GM18520 (cell line): ENCODE results near the gene NECTIN2.
"Not testable (repeated sequence)": the region's sequence is repeated elsewhere in the genome, so short reads cannot be mapped to it uniquely, and the experiment has no call there.

ENCODE experiments used
- ATAC-seq: cut with Tn5 transposase; IDR thresholded peaks from one replicate; pipeline ENCODE4 v1.9.1; 2021; ENCODE audit not compliant: unreplicated experiment

NECTIN2 gene

DNA sequence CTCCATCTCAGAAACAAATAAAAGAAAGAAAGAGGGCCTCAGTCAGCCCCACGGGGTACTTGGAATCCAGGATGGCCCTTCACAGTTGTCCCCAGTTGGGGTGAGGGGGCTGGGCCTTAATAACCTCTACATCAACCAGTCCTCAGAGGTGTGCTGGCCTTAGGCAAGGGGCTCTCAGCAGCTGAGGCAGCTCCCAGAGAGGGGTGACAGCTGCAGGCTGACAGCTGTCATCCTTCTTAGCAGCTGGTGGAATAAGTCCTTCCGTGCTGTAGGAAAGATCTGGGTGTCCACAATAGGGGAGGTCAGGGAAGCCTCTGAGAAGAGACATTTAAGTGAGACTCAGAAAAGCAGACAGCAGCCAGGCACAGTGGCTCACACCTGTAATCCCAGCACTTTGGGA lies 29.8 kb upstream of the NECTIN2 start:
- no peak for ATAC-seq

DNA sequence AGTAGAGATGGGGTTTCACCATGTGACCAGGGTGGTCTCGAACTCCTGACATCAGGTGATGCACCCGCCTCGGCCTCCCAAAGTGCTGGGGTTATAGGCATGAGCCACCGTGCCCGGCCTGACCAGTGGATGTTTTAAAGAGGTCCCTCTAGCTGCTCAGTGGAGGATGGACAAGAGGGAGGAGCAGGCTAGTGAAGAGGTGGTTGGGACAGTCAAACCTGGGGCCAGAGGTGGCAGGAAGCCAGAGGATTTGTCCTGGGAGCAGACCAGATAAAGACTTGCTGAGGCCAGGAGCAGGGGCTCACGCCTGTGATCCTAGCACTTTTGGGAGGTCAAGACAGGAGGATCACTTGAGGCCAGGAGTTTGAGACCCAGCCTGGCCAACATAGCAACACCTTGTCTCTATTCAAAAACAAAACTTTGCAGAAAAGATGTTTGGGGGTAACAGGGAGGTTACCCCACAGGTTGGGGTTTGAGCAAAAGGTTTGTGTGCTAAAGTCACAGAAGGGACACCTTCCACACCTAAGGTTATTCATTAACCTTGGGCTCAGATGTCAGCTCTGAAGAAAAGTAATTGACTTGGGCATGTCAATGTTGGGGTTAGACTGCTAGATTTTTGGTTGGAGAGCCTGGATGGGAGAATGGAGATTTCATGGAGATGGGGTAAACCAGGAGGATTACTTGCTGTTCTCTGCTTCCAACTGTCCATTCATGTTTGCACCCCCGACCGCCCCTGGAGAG lies 28.2 kb upstream of the NECTIN2 start:
- no peak for ATAC-seq

DNA sequence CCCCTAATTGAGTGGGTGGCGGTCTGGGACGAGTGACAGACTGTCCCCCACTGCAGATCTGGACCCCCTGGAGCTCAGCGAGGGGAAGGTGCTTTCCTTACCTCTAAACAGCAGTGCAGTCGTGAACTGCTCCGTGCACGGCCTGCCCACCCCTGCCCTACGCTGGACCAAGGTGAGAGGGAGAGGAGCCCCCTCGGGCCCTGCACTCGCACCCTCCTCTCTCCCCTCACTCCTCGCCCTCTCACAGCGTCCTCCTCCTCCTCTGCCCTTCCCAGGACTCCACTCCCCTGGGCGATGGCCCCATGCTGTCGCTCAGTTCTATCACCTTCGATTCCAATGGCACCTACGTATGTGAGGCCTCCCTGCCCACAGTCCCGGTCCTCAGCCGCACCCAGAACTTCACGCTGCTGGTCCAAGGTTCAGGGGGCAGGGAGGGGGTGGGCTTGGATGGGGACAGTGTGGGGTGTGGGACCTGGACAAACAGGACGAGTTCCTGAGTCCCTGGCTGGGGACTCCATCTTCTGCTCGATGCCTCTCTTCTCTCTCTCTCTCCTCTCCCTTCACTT lies 27.5 kb upstream of the NECTIN2 start:
- no peak for ATAC-seq

DNA sequence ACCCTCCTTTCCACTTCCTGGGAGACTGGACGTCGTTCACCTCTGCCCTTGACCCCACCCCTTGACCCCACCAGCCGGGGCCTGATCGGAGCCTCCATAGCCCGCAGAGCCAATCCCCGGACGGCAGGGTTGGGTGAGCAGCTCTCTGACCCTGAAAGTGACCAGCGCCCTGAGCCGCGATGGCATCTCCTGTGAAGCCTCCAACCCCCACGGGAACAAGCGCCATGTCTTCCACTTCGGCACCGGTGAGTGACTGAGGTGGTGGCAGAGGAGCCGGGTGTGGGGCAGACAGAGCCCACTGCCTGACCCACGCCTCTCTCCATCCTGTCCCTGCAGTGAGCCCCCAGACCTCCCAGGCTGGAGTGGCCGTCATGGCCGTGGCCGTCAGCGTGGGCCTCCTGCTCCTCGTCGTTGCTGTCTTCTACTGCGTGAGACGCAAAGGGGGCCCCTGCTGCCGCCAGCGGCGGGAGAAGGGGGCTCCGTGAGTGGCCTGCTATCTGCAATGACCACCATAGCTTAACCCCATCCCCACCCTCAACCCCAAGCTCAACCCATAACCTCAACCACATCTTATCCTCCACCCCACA lies 26.8 kb upstream of the NECTIN2 start:
- no peak for ATAC-seq

DNA sequence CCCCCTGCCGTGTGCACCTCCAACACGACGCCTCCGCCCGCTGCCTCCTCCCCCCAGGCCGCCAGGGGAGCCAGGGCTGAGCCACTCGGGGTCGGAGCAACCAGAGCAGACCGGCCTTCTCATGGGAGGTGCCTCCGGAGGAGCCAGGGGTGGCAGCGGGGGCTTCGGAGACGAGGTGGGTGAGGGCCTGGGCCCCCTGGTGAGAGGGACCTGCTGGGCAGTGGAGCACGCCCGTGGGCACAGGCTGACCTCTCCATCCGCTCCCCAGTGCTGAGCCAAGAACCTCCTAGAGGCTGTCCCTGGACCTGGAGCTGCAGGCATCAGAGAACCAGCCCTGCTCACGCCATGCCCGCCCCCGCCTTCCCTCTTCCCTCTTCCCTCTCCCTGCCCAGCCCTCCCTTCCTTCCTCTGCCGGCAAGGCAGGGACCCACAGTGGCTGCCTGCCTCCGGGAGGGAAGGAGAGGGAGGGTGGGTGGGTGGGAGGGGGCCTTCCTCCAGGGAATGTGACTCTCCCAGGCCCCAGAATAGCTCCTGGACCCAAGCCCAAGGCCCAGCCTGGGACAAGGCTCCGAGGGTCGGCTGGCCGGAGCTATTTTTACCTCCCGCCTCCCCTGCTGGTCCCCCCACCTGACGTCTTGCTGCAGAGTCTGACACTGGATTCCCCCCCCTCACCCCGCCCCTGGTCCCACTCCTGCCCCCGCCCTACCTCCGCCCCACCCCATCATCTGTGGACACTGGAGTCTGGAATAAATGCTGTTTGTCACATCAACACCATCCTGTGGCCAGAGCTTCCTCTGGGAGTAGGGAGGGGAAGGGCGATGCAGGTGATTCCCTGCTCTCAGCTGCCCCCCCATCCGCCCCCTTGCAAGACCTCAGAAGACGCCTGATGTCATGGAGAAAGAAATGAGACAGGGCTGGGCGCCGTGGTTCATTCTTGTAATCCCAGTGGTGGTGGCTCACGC lies 25.2 kb upstream of the NECTIN2 start:
- no peak for ATAC-seq

DNA sequence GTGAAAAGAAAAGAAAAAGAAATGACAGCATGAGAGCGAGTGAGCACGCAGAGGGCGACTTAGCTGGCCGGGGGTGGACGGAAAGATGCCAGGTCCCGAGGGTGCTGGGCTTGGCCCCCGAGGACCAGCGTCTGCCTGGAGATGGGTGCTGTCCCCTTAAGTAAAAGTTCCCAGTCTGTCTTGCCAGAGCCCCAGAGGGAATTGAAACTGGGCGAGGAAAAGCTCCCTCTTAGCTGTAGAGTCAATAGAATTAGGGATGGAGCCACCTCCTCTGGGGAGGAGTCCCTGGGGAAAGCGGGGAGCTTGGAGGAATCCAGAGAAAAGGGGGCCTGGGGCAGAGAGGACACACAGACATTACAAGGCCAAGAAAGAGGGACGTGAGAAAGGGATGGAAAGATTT lies 23.9 kb upstream of the NECTIN2 start:
- no peak for ATAC-seq

DNA sequence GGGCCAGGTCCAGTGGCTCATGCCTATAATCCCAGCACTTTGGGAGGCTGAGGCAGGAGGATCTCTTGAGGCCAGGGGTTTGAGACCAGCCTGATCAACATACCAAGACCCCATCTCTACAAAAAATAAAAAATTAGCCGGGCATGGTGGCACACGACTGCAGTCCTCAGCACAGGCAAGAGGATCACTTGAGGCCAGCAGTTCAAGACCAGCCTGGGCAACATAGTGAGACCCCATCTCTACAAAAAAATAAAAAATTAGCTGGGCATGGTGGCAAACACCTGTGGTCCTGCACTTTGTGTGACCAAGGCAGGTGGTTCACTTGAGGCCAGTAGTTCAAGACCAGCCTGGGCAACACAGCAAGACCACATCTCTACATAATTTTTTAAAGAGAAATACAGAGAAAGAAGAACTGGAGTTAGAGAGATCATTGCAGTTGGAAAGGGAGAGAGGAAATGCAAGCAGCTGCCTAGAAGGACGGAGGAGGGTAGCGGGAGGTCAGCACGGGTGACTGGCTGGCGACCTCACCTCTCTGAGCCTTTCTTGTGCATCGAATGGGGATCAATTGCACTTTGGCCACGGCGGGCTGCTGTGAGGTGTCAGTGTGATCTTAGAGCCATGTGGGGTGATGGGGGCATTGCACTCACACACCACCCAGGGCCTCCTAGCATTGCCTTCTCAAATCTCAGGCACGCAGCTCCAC lies 23.3 kb upstream of the NECTIN2 start:
- ATAC-seq, result no peak

DNA sequence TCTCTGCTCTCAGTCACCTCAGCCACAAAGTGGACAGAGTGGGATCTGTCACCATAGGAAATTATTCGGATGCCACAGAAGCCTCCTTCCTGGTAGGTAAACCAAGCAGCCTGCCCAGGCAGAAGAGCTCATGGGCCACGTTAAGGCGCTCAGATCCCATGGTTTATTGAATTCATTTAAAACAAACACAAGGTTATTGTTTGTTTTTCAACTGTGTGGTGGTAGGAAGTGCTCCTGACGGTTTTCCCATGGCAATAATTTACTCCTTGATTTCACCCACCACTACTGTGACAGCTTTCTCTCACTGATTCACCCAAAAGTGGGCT lies 22.8 kb upstream of the NECTIN2 start:
- no peak for ATAC-seq

DNA sequence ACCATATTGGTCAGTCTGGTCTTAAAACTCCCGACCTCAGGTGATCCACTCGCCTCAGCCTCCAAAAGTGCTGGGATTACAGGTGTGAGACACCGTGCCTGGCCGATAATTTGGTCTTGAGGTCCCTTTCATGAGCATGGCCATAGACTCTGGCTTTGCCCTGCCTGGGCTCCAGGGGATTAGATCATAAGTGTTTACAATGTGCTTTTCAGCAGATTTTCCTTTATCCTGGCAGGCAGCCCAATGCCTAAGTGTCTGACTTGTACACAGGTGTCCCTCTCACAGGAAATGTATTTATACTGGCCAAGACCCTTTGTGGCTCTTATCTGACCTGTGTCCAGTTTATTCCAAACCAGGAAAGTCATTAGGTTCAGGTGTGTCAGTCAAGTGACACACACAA lies 21.3 kb upstream of the NECTIN2 start:
- ATAC-seq, result no peak

DNA sequence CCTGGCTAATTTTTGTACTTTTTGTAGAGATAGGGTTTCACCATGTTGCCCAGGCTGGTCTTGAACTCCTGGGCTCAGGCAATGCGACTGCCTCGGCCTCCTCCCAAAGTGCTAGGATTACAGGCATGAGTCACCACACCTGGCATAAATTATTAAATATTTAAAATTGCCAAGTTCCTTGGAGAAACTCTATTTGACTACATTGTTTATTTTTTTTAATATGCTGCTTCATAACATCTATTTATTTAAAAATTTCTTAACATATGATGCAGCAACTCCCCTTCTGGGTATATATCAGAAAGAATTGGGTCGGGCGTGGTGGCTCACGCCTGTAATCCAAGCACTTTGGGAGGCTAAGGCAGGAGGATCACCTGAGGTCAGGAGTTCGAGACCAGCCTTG lies 13.2 kb upstream of the NECTIN2 start:
- not testable (repeated sequence) for ATAC-seq

DNA sequence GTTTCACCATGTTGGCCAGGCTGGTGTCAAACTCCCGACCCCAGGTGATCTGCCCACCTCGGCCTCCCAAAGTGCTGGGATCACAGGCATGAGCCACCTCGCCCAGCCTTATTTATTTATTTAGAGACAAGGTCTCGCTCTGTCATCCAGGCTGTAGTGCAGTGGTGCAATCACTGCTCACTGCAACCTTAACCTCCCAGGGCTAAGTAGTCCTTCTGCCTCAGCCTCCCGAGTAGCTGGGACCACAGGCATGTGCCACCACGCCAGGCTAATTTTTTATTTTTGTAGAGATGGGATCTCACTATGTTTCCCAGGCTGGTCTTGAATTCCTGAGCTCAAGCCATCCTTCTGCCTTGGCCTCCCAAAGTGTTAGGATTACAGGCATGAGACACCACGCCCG lies 11.7 kb upstream of the NECTIN2 start:
- ATAC-seq, result not testable (repeated sequence)

DNA sequence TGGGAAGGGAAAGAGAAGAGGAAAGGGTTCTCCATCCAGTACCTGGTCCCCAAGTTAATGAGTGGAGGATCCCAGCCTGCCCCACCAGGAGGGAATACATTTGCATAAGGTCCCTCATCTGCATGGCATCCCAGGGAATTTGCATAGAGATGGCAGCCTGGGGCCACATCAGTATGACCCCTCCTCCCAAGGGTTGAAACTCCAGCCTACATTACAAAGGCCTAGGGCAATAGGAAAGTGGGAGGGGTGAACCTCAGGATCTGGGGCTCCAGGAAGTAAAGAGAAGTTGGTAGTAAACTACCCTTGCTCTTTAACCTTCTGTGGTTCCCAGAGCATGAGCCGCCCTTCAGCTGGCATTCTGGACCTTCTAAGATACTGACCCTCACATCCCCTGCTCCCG lies 6.8 kb upstream of the NECTIN2 start:
- no peak for ATAC-seq

DNA sequence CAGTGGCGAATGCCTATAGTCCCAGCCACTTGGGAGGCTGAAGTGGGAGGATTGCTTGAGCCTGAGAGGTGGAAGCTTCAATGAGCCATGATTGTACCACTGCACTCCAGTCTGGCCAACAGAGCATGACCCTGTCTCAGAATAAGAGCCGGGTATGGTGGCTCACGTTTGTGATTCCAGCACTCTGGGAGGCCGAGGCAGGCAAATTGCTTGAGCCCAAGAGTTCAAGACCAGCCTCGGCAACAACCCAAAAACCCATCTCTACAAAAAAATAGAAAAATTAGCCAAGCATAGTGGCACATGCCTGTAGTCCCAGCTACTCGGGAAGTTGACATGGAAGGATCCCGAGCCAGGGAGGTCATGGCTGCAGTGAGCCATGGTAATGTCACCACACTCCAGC lies 5.3 kb upstream of the NECTIN2 start:
- no peak for ATAC-seq

DNA sequence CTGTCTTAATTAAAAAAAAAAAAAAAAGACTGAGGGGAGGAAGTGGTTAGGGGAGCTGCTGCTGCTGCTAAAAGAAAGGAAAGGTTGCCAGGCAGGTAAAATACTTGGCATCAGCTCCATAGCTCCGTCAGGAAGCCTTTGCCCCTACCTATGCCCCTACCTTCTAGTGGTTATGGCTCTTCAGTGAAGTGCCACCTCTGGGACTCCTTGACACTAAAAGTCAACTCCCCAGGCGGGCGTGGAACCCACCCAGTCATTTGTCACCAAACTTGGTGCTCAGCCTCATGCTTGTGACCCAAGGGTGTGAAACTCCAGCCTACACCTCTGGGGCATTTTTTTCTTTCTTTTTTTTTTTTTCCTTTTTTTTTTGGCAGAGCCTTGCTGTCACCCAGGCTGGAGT lies 4.9 kb upstream of the NECTIN2 start:
- no peak for ATAC-seq

DNA sequence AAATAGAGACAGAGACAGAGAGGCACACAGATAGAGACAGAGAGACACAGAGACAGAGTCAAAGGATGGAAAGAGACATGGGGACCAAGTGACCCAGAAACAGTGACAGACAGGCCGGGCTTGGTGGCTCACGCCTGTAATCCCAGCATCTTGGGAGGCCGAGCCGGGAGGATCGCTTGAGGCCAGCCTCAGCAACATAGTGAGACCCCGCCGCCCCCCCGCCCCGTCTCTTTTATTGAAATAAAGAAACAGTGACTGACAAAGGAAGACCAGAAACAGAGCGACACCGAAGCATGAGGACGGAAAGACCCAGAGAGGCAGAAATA lies 848 bp upstream of the NECTIN2 start:
- ATAC-seq, result no peak

DNA sequence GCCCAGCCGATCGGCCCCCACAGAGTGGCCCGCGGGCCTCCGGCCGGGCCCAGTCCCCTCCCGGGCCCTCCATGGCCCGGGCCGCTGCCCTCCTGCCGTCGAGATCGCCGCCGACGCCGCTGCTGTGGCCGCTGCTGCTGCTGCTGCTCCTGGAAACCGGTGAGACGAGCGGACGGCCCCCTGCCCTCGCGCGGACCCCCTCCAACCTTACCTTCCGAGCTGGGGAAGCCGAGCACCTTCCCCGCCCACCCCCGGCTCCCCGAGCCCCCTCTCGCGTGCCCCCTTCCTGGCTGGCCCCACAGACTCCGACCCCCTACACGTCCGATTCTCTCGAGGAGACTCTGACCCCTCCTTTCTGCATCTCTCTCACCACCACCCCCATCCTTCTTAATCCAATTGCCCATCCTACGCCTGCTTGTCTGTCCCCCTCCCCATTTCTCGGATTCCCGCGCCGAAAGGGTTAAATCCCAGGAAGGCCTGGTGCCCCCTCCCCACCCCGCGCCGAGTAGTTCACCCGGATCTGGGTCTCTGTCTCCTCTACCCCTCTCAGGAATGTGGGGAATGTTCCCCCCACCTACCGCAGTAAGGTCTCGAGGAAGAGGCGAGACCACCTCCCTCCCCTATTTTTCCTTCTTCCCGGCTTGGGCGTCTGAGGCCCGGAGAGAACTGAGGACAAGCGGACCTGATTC lies 502 bp downstream of the NECTIN2 start:
- no peak for ATAC-seq

DNA sequence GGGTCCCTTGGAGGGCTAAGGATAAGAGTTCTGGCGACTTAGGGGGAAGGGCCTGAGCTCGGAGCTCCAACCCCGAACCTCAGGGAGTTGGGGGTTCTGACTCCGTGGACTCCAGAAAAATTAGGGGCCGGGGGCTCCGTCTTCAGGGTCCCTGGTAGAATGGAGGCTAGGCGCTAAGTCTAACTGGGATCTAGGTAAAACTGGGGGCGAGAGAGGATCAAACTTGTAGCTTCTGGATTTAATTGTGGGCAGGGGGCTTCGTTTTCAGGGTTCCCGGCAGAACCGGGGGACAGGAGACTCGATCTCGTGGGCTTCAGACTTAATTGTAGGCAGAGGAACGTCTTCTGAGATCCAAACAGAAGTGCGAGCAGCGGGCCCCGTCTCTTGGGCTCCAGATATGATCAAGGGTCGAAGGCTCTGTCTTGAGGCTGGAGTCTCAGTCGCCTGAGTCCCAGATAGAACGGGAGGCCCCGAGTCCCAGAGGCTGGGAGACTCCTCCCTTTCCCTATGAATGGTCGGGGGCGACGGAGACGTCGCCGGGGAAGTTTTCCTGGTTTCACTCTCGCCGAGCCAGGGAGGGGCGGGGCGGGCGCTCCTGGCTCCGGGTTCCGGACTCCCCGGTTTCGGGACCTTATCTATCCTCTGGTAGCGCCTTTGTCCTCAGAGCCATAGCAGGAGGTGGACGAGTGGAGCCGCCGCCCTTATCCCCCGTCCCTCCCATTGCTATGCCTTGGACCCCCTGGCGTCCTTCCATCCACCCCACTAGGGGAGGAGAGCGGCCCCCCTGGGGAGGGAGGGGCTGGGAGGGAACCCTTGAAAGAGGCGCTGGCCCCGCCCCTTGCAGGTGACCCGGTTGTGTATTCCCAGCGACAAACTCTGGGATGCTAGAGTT lies 1.3 kb downstream of the NECTIN2 start:
- ATAC-seq, result no peak

DNA sequence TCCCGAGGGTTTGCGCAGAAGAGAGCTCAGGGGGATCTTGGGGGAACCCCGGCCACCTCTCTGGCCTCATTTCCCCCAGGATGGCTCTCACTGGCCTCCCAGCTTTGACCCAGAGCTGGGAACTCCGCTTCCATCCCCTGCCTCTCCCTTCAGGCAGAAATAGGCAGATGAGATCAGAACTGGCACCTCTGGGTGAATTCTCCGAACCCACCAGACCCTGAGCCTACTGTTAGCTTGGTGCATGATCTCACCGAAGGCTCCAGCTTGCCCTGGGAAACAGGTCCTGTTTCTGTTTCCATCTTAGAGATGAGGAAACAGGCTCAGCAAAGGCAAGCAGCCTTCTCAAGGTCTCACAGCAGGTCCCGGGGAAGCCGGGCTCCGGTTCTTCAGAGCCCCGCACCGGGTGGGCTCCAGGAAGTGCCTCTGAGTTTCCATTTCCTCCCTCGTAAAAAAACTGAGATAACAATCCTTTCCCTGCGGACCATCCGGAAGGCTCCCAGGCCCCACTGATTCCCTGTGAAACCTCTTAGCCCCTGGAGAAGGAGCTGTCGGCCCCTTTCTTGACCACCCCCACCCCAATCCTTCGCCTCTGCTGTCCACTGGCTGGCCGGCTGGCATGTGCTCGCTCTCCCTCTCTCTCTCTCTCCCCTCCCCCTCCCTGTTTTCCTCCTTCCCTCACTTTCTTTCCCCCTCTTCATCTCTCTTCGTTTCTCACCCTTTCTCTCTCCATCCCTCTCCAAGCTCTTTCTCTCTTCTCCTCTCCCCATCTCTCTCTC lies 2.1 kb downstream of the NECTIN2 start:
- no peak for ATAC-seq
